ENCODE data around the gene UBE2D1.

UBE2D1 gene

GRCh38 chr10:58334817-58335305 is at the start of gene UBE2D1:
Gene UBE2D1, plus strand, starts transcription at chr10:58335006. Its CDS starts 196 bp downstream, at chr10:58335202.
- peak; percentile 91 for DNase-seq (ENCODE audit: low read depth, low spot score)

GRCh38 chr10:58291538-58292174 is 43.1 kb upstream of the UBE2D1 start:
- peak; percentile 57 for DNase-seq (ENCODE audit: low read depth, low spot score)

- no peak for DNase-seq (ENCODE audit: low read depth, low spot score)
Measured at GRCh38 chr10:58293989-58294388, 40.8 kb upstream of the UBE2D1 start.

GRCh38 chr10:58299580-58299979 is 35.2 kb upstream of the UBE2D1 start:
- DNase-seq (ENCODE audit: low read depth, low spot score) = peak; percentile 73

- DNase-seq (ENCODE audit: low read depth, low spot score) = no peak
Measured at GRCh38 chr10:58300676-58301075, 34.1 kb upstream of the UBE2D1 start.

GRCh38 chr10:58302254-58302653 is 32.6 kb upstream of the UBE2D1 start:
- no peak for DNase-seq (ENCODE audit: low read depth, low spot score)

- DNase-seq (ENCODE audit: low read depth, low spot score) = no peak
Measured at GRCh38 chr10:58304099-58304633, 30.6 kb upstream of the UBE2D1 start.

- no peak for DNase-seq (ENCODE audit: low read depth, low spot score)
Measured at GRCh38 chr10:58305821-58306220, 29.0 kb upstream of the UBE2D1 start.

GRCh38 chr10:58307676-58308075 is 27.1 kb upstream of the UBE2D1 start:
- DNase-seq (ENCODE audit: low read depth, low spot score) = no peak

- no peak for DNase-seq (ENCODE audit: low read depth, low spot score)
Measured at GRCh38 chr10:58311026-58311425, 23.8 kb upstream of the UBE2D1 start.

- DNase-seq (ENCODE audit: low read depth, low spot score) = no peak
Measured at GRCh38 chr10:58316874-58317273, 17.9 kb upstream of the UBE2D1 start.

GRCh38 chr10:58318346-58318745 is 16.5 kb upstream of the UBE2D1 start:
- DNase-seq (ENCODE audit: low read depth, low spot score) = peak; percentile 20

GRCh38 chr10:58319599-58319998 is 15.2 kb upstream of the UBE2D1 start:
- DNase-seq (ENCODE audit: low read depth, low spot score) = no peak

- DNase-seq (ENCODE audit: low read depth, low spot score) = no peak
Measured at GRCh38 chr10:58320351-58321049, 14.3 kb upstream of the UBE2D1 start.

GRCh38 chr10:58322072-58322834 is 12.6 kb upstream of the UBE2D1 start:
- DNase-seq (ENCODE audit: low read depth, low spot score) = no peak

GRCh38 chr10:58322835-58323209 is 12.0 kb upstream of the UBE2D1 start:
- DNase-seq (ENCODE audit: low read depth, low spot score) = no peak

GRCh38 chr10:58326967-58327381 is 7.8 kb upstream of the UBE2D1 start:
- DNase-seq (ENCODE audit: low read depth, low spot score) = peak; percentile 41

GRCh38 chr10:58328233-58328632 is 6.6 kb upstream of the UBE2D1 start:
- DNase-seq (ENCODE audit: low read depth, low spot score) = no peak

GRCh38 chr10:58330431-58330830 is 4.4 kb upstream of the UBE2D1 start:
- no peak for DNase-seq (ENCODE audit: low read depth, low spot score)

GRCh38 chr10:58331646-58332045 is 3.2 kb upstream of the UBE2D1 start:
- DNase-seq (ENCODE audit: low read depth, low spot score) = no peak

- peak; percentile 55 for DNase-seq (ENCODE audit: low read depth, low spot score)
Measured at GRCh38 chr10:58335306-58336005, 650 bp downstream of the UBE2D1 start.

GRCh38 chr10:58336242-58336641 is 1.4 kb downstream of the UBE2D1 start:
- no peak for DNase-seq (ENCODE audit: low read depth, low spot score)
